ENCODE data around the gene NFILZ. TPM values are rescaled to one million over a fixed set of nuclear protein-coding genes. Genes with fewer than 3 reads are reported as not detected.

NFILZ gene
- total RNA-seq, 1 donor from 2014 or later, result not detected

- Mint-ChIP-seq H3K27ac (ENCODE audit: unreplicated experiment) (no peak overlapping the region), H3K27me3 (ENCODE audit: low read depth) (peaks cover 30% of the 10 kb centered on the region), H3K9me3 (ENCODE audit: low read depth) (no peaks in the 10 kb centered on the region), H3K4me1 (ENCODE audit: low read depth) (peaks cover 11% of the 10 kb centered on the region), H3K4me3 (ENCODE audit: unreplicated experiment) (no peak overlapping the region), H3K36me3 (ENCODE audit: low read depth) (no peaks in the 10 kb centered on the region)
- DNase-seq (ENCODE audit: low spot score), result no peak
- TF ChIP-seq, protein P1, sequence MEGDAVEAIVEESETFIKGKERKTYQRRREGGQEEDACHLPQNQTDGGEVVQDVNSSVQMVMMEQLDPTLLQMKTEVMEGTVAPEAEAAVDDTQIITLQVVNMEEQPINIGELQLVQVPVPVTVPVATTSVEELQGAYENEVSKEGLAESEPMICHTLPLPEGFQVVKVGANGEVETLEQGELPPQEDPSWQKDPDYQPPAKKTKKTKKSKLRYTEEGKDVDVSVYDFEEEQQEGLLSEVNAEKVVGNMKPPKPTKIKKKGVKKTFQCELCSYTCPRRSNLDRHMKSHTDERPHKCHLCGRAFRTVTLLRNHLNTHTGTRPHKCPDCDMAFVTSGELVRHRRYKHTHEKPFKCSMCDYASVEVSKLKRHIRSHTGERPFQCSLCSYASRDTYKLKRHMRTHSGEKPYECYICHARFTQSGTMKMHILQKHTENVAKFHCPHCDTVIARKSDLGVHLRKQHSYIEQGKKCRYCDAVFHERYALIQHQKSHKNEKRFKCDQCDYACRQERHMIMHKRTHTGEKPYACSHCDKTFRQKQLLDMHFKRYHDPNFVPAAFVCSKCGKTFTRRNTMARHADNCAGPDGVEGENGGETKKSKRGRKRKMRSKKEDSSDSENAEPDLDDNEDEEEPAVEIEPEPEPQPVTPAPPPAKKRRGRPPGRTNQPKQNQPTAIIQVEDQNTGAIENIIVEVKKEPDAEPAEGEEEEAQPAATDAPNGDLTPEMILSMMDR (IDR thresholded peaks at IDR 0.05), result peak; percentile 15
Observed at GRCh38 chr19:8643860-8644653, 13.6 kb downstream of the NFILZ start.

DNA sequence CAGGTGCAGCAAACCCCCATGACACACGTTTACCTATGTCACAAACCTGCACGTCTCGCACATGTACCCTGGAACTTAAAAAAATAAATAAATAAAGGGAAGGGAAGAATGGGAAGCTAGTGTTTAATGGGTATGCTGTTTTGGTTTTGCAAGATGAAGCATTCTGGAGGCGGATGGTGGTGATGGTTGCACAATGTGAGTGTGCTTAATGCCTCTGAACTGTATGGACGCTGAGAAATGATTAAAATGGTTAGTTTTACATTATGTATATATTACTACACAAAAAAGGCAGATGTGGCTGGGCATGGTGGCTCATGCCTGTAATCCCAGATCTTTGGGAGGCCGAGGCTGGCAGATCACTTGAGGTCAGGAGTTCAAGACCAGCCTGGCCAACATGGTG is 17.8 kb downstream of the NFILZ start:
- DNase-seq (ENCODE audit: low spot score), result no peak
- no peak overlapping the region for H3K4me3 Mint-ChIP-seq (ENCODE audit: unreplicated experiment)
- peaks cover 8% of the 10 kb centered on the region for H3K4me1 Mint-ChIP-seq (ENCODE audit: low read depth)
- H3K9me3 Mint-ChIP-seq (ENCODE audit: low read depth), result no peaks in the 10 kb centered on the region
- no peaks in the 10 kb centered on the region for H3K36me3 Mint-ChIP-seq (ENCODE audit: low read depth)
- H3K27me3 Mint-ChIP-seq (ENCODE audit: low read depth), result peaks cover 32% of the 10 kb centered on the region
- H3K27ac Mint-ChIP-seq (ENCODE audit: unreplicated experiment), result no peak overlapping the region
- TF ChIP-seq, protein P1 (IDR thresholded peaks at IDR 0.05), result no peak

GRCh38 chr19:8654591-8655339 is 24.3 kb downstream of the NFILZ start:
- H3K27ac Mint-ChIP-seq (ENCODE audit: unreplicated experiment), result no peak overlapping the region
- no peaks in the 10 kb centered on the region for H3K9me3 Mint-ChIP-seq (ENCODE audit: low read depth)
- peak overlapping the region; percentile 48 for H3K4me3 Mint-ChIP-seq (ENCODE audit: unreplicated experiment)
- H3K27me3 Mint-ChIP-seq (ENCODE audit: low read depth), result peaks cover 44% of the 10 kb centered on the region
- no peaks in the 10 kb centered on the region for H3K36me3 Mint-ChIP-seq (ENCODE audit: low read depth)
- TF ChIP-seq, protein P1 (IDR thresholded peaks at IDR 0.05), result peak; percentile 99
- DNase-seq (ENCODE audit: low spot score), result no peak
- H3K4me1 Mint-ChIP-seq (ENCODE audit: low read depth), result peaks cover 13% of the 10 kb centered on the region

DNA sequence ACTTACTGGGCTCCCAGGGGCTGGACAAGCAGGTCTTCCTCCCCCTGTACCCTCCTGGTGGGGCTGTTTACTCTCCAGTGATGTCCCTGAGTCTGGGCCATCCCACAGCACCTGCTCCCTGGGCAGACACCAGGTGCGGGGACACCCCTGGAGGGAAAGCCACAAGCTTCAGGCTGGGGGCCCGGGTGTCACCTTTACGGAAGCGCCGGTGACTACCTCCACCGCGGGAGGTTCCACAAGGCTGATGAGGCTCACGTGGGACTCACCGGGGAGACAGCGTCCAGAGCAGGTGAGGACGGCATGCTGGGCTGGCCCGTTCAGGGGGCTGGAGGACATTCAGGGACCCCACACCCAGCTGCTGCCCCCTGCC is 24.9 kb downstream of the NFILZ start:
- H3K9me3 Mint-ChIP-seq (ENCODE audit: low read depth), result no peaks in the 10 kb centered on the region
- TF ChIP-seq, protein P1 (IDR thresholded peaks at IDR 0.05), result no peak
- no peak for DNase-seq (ENCODE audit: low spot score)
- H3K4me1 Mint-ChIP-seq (ENCODE audit: low read depth), result peaks cover 8% of the 10 kb centered on the region
- peaks cover 47% of the 10 kb centered on the region for H3K27me3 Mint-ChIP-seq (ENCODE audit: low read depth)
- H3K4me3 Mint-ChIP-seq (ENCODE audit: unreplicated experiment), result no peak overlapping the region
- no peaks in the 10 kb centered on the region for H3K36me3 Mint-ChIP-seq (ENCODE audit: low read depth)
- no peak overlapping the region for H3K27ac Mint-ChIP-seq (ENCODE audit: unreplicated experiment)

DNA sequence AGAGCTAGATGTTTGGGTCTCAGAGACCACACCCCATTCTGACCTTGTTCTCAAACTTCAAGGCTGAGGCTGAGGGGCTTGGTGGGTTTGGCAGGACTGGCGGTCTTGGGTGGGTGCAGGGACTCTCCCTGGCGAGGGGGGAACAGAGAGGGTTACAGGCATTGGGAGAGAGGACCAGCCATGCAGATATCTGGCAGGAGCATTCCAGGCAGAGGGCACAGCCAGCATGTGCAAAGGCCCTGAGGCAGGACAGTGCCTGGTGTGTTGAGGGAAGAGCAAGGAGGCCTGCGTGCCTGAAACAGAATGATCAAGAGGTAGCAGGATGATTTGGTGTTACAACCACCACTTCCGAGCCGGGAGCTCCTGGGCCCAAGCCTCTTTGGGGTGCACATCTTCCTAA is 27.4 kb downstream of the NFILZ start:
- no peaks in the 10 kb centered on the region for H3K9me3 Mint-ChIP-seq (ENCODE audit: low read depth)
- TF ChIP-seq, protein P1 (IDR thresholded peaks at IDR 0.05), result no peak
- no peak overlapping the region for H3K27ac Mint-ChIP-seq (ENCODE audit: unreplicated experiment)
- DNase-seq (ENCODE audit: low spot score), result peak; percentile 57
- peaks cover 58% of the 10 kb centered on the region for H3K27me3 Mint-ChIP-seq (ENCODE audit: low read depth)
- H3K4me1 Mint-ChIP-seq (ENCODE audit: low read depth), result peaks cover 5% of the 10 kb centered on the region
- H3K4me3 Mint-ChIP-seq (ENCODE audit: unreplicated experiment), result no peak overlapping the region
- no peaks in the 10 kb centered on the region for H3K36me3 Mint-ChIP-seq (ENCODE audit: low read depth)

All from chondrocyte (in vitro differentiated cells).